GM19324 (cell line): ENCODE results near the gene KCNA1.

Experiments
- ATAC-seq: cut with Tn5 transposase; IDR thresholded peaks from one replicate; pipeline ENCODE4 v1.9.1; 2021; ENCODE audit warnings: mild to moderate bottlenecking, moderate library complexity; ENCODE audit not compliant: unreplicated experiment, low FRiP score

The KCNA1 gene

DNA sequence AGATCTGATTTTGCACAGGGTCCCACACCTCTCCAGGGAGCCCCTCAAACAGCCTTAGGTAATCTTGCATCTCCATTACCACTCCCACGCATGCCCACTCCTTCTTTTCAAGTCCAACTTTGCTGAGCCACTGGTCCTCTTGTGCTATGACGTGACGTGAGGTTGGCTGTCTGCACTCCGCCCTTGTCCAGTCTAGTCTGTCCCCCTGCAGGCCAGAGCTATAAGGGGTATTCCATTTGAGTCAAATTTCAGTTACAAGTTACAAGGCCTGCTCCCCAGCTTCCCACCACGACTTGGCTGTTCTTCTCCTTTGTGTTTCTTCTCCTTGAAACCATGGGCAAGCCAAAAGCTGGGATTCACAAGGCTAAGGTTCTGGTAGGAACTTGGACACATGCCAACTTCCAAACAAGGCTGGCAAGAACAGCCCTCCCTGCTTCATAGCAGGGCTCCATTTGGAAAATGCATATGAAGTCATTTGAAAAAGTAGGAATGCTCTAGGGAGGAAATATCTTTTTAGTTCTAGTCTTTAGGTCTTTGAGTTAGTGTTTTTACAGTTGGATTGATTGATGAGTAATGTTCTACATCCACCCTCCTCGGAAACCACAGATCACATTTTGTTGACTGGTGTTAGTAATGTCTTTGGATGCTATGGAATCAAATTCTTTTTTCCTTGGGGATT is 49.1 kb downstream of the KCNA1 start:
- no peak for ATAC-seq

DNA sequence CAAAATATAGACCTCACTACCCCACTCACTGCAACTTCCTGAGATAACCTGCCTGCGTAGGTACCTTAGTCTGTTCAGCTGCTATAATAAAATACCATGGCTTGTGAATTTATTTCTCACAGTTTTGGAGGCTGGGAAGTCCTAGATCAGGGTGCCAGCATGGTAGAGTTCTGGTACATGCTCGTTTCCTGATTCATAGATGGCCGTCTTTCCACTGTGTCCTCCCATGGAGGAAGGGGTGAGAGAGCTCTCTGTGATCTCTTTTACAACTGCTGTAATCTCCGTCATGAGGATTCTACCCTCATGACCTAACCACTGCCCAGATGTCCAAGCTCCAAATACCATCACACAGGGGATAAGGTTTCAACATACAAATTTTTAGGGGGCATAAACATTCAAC is 49.7 kb downstream of the KCNA1 start:
- no peak for ATAC-seq

GRCh38 chr12:4960030-4960429 is 50.3 kb downstream of the KCNA1 start:
- ATAC-seq = no peak

DNA sequence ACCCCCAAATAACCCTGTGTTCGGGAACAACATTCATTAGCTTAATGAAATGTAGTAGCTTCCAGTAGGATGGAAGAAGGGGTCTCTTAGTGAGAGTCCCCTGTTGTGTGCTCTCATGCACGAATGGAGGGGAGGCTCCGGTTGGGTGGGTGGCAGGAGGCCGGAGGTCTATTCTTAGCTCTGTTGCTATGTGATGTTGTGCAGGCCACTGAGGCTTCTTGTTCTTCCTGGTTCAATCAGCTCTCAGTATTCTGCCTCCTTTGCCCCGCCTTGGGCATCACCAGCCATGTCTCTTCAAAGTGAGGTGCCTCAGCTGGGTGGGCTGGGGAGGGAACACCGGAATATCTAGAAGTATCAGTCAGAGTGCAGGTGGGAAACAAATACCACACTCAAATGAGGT is 50.8 kb downstream of the KCNA1 start:
- no peak for ATAC-seq

DNA sequence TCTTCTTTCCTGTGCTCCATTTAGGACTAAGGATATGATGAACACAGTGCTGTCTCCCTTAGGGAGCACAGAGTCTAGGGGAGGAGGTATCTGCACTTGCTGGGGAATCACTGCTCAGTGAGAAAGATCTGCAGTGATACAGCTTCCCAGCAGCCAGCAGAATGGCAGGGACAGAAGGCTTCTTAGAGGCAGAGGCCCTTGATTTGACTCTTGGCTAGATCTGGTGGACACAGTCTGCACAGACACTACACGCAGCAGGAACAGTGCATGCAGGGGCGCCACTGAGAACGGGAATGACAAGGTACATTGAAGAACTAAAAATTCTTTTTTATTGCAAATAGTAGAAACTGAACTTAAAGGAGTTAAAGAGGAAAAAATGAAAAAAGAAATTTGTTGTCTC is 51.6 kb downstream of the KCNA1 start:
- no peak for ATAC-seq

DNA sequence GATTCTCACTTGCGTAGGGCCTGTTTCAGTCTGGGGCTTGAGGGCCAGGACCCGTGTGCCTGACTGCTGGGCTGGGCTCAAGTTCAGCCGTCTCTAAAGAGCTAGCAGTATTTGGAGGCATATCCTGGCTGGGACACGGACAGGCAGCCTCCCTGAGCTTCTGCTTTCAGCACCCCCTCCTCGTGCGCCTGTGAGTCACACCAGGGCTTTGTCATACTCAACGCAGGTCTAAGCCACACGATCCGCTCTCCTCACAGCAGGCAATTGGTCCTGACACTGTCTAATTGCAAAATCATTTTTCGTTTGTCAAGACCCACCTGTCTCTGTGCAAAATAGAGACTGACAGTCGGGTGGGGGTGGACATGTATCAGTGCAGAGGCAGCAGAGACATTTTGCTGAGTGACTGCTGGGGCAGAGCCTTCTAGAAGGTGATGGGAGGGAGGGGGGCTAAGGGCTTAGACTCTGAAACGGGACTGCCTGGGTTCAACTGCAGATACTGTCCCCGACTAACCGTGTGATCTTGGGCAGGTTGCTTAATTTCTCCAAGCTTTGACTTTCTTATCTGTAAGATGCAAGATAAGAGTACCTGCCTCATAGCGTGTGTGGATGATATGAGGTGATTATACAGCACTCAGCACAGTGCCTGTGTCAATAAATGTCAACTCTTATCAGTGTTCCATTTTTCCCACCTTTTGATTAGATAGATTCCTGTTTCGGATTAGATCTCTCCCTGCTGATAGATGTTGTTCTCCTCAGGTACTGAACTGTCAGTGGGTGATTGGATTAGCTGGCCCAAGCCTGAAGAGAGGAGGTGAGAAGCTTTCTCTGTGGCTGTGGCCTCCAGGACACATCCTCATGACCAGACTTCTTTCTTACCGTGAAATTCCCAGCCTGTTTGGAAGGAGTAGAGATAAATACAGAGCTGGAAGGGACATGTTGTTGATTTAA is 53.1 kb downstream of the KCNA1 start:
- no peak for ATAC-seq
